HepG2 (cell line): ENCODE results near the gene DDRGK1. TPM values are rescaled to one million over a fixed set of nuclear protein-coding genes. Genes with fewer than 3 reads are reported as not detected.

ENCODE experiments used
- ARID2 ChIP-seq: sonication (generic); formaldehyde crosslinking; IDR thresholded peaks from 2 replicates; pipeline ENCODE4 v1.8.1; 2022; ENCODE audit warnings: mild to moderate bottlenecking, missing genetic modification reagents, borderline replicate concordance
- CHD4 ChIP-seq: fragments of 200-600 bp; sonication (generic); IDR thresholded peaks from 2 replicates; pipeline ENCODE4 v1.7.0; 2017; ENCODE audit warnings: mild to moderate bottlenecking, low read length, borderline replicate concordance
- EHMT2 ChIP-seq: fragments of 200-600 bp; sonication (generic); IDR thresholded peaks from 2 replicates; pipeline ENCODE4 v1.7.0; 2017; ENCODE audit warnings: antibody characterized with exemption, low read depth, low read length, borderline replicate concordance
- HHEX ChIP-seq: IDR thresholded peaks from 2 replicates; pipeline ENCODE4 v1.6.1; 2016; ENCODE audit warnings: control low read depth
- MED8 ChIP-seq: sonication (generic); formaldehyde crosslinking; IDR thresholded peaks from 2 replicates; pipeline ENCODE4 v1.8.1; 2023; ENCODE audit warnings: mild to moderate bottlenecking, missing genetic modification reagents; ENCODE audit not compliant: insufficient replicate concordance
- MYC ChIP-seq: sonication (generic); formaldehyde crosslinking; IDR thresholded peaks from 2 replicates; pipeline ENCODE4 v1.9.0; 2021; ENCODE audit warnings: missing genetic modification reagents, borderline replicate concordance
- RAD51 ChIP-seq: fragments of 450-650 bp; IDR thresholded peaks from 2 replicates; pipeline ENCODE4 v1.6.1; 2016; ENCODE audit warnings: borderline replicate concordance
- XRCC5 ChIP-seq: fragments of 200-400 bp; formaldehyde crosslinking; optimal IDR thresholded peaks from 2 replicates; pipeline ENCODE3; 2017; ENCODE audit warnings: mild to moderate bottlenecking, low read length
- YEATS4 ChIP-seq: sonication (generic); formaldehyde crosslinking; IDR thresholded peaks from 2 replicates; pipeline ENCODE4 v1.4.0; 2020; ENCODE audit warnings: missing genetic modification reagents, borderline replicate concordance
- ZNF281 ChIP-seq: sonication (generic); formaldehyde crosslinking; IDR thresholded peaks from 2 replicates; pipeline ENCODE4 v1.4.0; 2020; ENCODE audit warnings: missing genetic modification reagents, borderline replicate concordance
- ZNF550 ChIP-seq: sonication (generic); formaldehyde crosslinking; IDR thresholded peaks from 2 replicates; pipeline ENCODE4 v1.4.0; 2020; ENCODE audit warnings: mild to moderate bottlenecking, missing genetic modification reagents, borderline replicate concordance
- ZNF563 ChIP-seq: sonication (generic); formaldehyde crosslinking; IDR thresholded peaks from 2 replicates; pipeline ENCODE4 v1.8.0; 2022; ENCODE audit warnings: mild to moderate bottlenecking, moderate library complexity, missing genetic modification reagents
- polyA plus RNA-seq, 8 experiments: library from polyadenylated mRNA; depleted of rRNA in 3 of 8; stranded (reverse) in 7 of 8; unstranded in 1 of 8; fragments of >200 nt; fragmentation: Illumina TruSeq in 4 of 8; extraction: Trizol in 4 of 8; gene quantifications; 2 replicates each; pipeline versions ENCODE4 v1.2.1 to v1.2.3, GENCODE V29; 2011 to 2016; ENCODE audit warnings: low read depth in 4 of 8, missing spikeins in 1 of 8, mixed read lengths in 1 of 8; ENCODE audit not compliant: insufficient read depth in 1 of 8
- total RNA-seq, 5 experiments: library from RNA; depleted of rRNA; stranded (reverse); fragments of >200 nt; fragmentation: Illumina TruSeq; extraction: Trizol; gene quantifications; 2 replicates each; pipeline ENCODE4 v1.2.3, GENCODE V29; 2016; ENCODE audit warnings: low read depth in 1 of 5
- TF ChIP-seq, protein P1 (sequence below): sonication (generic); formaldehyde crosslinking; IDR thresholded peaks from 2 replicates; pipeline ENCODE4 v1.4.0; 2020; ENCODE audit warnings: missing genetic modification reagents, borderline replicate concordance
- TF ChIP-seq, protein P2 (sequence below): sonication (generic); formaldehyde crosslinking; IDR thresholded peaks from 2 replicates; pipeline ENCODE4 v1.4.0; 2020; ENCODE audit warnings: low read depth, mild to moderate bottlenecking, missing genetic modification reagents
- TF ChIP-seq, protein P3 (sequence below): IDR thresholded peaks from 2 replicates; pipeline ENCODE4 v1.4.0; 2020; ENCODE audit warnings: mild to moderate bottlenecking, missing genetic modification reagents
- TF ChIP-seq, protein P4 (sequence below): sonication (generic); formaldehyde crosslinking; IDR thresholded peaks from 2 replicates; pipeline ENCODE4 v1.4.0; 2020; ENCODE audit warnings: mild to moderate bottlenecking, missing genetic modification reagents

DDRGK1 gene
- total and polyA plus RNA-seq, 2 of the 13 experiments (the other 11 are each of a cell fraction or from before 2014, with no cell fraction given), result 96.7 to 149 TPM

DNA sequence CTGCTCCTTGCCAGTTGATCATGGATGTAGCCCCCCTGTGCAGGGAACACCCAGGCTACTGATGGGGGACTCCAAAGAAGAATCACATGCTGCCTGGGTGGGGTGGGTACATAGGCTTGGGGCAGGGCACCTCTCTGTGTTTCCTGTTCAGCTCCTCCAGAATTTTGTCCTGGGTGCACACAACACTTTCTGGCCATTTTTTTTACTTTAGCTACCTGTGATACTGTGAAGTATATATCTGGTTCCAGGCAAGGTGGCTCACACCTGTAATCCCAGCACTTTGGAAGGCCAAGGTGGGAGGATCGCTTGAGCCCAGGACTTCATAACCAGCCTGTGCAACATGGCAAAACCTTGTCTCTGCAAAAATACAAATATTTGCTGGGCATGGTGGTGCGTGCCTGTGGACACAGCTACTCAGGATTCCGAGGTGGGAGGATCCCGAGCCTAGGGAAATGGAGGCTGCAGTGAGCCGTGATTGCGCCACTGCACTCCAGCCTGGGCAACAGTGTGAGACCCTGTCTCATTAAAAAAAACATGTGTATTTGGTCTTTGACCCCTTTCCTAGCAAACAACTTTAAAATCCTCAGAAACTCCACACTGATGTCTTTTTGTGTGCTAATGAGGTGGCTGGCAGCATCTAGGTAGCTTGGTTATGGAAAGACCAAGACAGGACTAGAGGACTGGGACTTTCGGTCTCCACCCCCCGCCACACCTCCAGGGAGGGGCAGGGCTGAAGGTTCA, 20.4 kb upstream of the DDRGK1 start (continued):
- TF ChIP-seq, protein P1, sequence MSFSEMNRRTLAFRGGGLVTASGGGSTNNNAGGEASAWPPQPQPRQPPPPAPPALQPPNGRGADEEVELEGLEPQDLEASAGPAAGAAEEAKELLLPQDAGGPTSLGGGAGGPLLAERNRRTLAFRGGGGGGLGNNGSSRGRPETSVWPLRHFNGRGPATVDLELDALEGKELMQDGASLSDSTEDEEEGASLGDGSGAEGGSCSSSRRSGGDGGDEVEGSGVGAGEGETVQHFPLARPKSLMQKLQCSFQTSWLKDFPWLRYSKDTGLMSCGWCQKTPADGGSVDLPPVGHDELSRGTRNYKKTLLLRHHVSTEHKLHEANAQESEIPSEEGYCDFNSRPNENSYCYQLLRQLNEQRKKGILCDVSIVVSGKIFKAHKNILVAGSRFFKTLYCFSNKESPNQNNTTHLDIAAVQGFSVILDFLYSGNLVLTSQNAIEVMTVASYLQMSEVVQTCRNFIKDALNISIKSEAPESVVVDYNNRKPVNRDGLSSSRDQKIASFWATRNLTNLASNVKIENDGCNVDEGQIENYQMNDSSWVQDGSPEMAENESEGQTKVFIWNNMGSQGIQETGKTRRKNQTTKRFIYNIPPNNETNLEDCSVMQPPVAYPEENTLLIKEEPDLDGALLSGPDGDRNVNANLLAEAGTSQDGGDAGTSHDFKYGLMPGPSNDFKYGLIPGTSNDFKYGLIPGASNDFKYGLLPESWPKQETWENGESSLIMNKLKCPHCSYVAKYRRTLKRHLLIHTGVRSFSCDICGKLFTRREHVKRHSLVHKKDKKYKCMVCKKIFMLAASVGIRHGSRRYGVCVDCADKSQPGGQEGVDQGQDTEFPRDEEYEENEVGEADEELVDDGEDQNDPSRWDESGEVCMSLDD (CRISPR knock-in tag), result no peak
- TF ChIP-seq YEATS4 (CRISPR knock-in tag) (peak; percentile 76), HHEX (no peak), ARID2 (CRISPR knock-in tag) (no peak), RAD51 (no peak), XRCC5 (peak; percentile 15), ZNF550 (peak; percentile 28; the same call in 1 of the 2 replicates), ZNF281 (CRISPR knock-in tag) (peak; percentile 66; the same call in 1 of the 2 replicates), EHMT2 (no peak), MED8 (CRISPR knock-in tag) (peak; percentile 72), ZNF563 (CRISPR knock-in tag) (0 out of 2 replicates have a peak, but pooled peaks have one; percentile 18), MYC (CRISPR knock-in tag) (peak; percentile 69; the same call in 1 of the 2 replicates), CHD4 (no peak)
- TF ChIP-seq, protein P2, sequence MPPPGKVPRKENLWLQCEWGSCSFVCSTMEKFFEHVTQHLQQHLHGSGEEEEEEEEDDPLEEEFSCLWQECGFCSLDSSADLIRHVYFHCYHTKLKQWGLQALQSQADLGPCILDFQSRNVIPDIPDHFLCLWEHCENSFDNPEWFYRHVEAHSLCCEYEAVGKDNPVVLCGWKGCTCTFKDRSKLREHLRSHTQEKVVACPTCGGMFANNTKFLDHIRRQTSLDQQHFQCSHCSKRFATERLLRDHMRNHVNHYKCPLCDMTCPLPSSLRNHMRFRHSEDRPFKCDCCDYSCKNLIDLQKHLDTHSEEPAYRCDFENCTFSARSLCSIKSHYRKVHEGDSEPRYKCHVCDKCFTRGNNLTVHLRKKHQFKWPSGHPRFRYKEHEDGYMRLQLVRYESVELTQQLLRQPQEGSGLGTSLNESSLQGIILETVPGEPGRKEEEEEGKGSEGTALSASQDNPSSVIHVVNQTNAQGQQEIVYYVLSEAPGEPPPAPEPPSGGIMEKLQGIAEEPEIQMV (CRISPR knock-in tag), result peak; percentile 39; the same call in 1 of the 2 replicates
- TF ChIP-seq, protein P3, sequence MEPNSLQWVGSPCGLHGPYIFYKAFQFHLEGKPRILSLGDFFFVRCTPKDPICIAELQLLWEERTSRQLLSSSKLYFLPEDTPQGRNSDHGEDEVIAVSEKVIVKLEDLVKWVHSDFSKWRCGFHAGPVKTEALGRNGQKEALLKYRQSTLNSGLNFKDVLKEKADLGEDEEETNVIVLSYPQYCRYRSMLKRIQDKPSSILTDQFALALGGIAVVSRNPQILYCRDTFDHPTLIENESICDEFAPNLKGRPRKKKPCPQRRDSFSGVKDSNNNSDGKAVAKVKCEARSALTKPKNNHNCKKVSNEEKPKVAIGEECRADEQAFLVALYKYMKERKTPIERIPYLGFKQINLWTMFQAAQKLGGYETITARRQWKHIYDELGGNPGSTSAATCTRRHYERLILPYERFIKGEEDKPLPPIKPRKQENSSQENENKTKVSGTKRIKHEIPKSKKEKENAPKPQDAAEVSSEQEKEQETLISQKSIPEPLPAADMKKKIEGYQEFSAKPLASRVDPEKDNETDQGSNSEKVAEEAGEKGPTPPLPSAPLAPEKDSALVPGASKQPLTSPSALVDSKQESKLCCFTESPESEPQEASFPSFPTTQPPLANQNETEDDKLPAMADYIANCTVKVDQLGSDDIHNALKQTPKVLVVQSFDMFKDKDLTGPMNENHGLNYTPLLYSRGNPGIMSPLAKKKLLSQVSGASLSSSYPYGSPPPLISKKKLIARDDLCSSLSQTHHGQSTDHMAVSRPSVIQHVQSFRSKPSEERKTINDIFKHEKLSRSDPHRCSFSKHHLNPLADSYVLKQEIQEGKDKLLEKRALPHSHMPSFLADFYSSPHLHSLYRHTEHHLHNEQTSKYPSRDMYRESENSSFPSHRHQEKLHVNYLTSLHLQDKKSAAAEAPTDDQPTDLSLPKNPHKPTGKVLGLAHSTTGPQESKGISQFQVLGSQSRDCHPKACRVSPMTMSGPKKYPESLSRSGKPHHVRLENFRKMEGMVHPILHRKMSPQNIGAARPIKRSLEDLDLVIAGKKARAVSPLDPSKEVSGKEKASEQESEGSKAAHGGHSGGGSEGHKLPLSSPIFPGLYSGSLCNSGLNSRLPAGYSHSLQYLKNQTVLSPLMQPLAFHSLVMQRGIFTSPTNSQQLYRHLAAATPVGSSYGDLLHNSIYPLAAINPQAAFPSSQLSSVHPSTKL, result peak; percentile 93
- TF ChIP-seq, protein P4, sequence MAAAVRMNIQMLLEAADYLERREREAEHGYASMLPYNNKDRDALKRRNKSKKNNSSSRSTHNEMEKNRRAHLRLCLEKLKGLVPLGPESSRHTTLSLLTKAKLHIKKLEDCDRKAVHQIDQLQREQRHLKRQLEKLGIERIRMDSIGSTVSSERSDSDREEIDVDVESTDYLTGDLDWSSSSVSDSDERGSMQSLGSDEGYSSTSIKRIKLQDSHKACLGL (CRISPR knock-in tag), result peak; percentile 67; the same call in 1 of the 2 replicates
